Ecto neural progenitor cell (in vitro differentiated cells): Measurements from ENCODE around the gene BTBD16.
A peak's percentile ranks its signal among the peaks of the same experiment; 100 is the strongest.

ENCODE experiments used
- DNase-seq: peaks from one replicate; pipeline ENCODE4 v3.0.0-alpha.2; 2018; ENCODE audit warnings: low spot score

The BTBD16 gene

GRCh38 chr10:122248356-122249302 is 22.5 kb upstream of the BTBD16 start:
- DNase-seq = no peak

DNA sequence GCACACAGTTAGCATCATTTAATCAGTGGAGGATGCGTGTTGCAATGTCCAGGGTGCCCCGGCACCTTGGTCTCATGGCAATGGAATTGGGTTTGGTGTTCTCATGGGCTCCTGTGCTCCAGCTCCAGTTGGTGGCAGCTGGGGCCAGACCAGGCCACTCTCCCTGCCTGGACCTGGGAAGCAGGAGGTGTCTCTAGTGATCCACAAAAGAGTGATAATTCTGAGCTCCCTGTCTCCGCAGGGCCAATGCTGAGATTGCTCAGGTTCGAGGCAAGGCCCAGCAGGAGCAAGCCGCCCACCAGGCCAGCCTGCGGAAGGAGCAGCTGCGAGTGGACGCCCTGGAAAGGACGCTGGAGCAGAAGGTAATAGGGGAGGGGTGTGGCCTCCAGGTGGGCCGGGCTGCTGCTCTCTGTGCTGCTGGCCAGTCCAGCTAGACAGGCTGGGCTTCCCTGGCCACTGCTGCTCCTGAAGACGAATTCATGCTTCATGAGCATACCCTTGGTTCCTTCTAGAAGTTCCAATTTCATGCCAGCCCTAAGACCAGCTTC is 21.7 kb upstream of the BTBD16 start:
- no peak for DNase-seq

DNA sequence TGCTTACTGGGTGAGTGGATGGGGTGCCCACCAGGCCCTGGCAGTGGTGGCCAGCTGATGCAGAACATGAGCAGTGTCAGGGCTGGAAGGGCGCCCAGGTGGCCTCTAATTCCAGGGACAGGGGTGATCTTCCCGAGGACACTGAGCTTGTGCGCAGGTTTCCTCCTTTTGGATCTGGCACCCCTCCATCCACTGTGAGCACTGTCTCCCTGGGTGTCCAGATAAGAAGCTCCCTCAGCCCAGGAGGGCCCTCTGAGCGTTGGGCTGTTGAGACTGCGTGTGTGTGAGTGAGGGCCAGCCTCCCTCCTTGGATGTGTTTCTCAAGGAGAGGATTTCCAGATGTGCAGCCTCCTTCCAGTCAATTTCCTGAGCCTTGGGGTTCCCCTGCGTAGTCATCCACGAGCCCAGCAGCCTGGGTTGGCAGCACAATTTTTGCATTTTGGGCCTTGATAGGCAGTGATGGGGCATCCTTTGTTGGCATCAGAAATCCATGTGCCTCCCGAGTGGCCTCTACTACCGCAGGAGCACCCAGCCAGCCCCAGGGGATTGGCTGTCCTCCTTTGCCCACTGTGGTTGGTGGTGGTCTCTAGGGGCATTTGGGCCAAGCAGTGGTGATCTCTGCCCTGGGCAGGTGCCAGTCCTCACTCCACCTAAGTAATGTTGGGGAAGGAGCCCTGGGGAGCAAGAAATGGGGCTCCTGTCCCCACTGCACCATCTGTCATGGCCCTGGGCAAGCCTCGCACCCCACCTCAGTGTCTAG is 20.9 kb upstream of the BTBD16 start:
- no peak for DNase-seq

DNA sequence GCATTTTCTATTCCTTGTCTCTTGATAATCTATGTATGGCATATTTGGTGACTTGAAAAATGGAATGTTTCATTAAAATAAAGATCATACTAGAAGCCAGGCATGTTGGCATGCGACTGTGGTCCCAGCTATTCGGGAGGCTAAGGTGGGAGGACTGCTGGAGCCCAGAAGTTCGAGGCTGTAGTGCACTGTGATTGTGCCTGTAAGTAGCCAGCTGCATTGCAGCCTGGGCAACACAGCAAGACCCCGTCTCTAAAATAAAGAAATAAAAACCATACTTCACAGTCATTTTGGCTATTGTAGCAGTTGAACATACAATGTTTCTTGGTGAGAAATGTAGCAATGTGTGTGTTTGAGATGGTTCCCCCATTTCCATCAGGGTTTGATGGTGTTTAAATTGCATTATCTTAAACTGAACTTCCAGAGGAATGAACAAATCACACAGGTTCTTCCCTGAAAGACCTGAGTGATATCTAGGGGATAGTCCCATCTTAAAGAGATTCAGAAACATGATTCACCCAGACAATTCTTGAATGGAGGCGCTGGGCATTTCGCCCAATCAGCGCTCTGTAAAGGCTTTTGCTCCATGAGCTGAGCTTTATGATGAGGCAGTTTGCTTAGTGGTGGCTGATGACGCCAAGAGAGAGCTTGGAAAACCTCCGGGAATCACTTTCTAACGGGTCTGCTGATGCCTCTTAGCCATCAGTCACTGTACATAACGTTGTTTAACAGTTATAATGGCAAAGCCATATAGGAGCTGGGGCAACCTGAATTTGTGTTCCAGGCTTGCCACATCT is 19.4 kb upstream of the BTBD16 start:
- no peak for DNase-seq

GRCh38 chr10:122252805-122253204 is 18.3 kb upstream of the BTBD16 start:
- no peak for DNase-seq

- no peak for DNase-seq
Measured at GRCh38 chr10:122253605-122254004, 17.5 kb upstream of the BTBD16 start.

- DNase-seq = no peak
Measured at GRCh38 chr10:122254831-122255230, 16.3 kb upstream of the BTBD16 start.

- no peak for DNase-seq
Measured at GRCh38 chr10:122255509-122256301, 15.4 kb upstream of the BTBD16 start.

DNA sequence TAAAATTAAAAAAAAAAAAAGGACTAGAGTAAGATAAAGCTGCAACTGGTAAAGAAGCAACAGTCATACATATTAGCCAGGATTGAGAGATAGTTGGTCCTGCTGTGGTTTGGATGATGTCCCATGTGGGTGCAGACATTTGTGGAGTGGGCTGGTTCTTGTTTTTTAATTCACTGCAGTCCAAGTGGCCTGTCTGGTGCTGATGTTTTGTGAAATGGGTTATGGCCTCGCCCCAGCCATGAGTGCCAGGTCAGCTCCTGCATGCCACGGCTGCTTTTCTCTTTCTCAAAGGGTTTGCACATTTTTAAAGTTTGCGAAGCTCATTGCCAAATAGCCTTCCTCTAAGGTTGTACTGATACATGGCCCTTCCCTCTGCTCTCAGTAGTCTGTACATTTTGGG is 14.1 kb upstream of the BTBD16 start:
- no peak for DNase-seq

DNA sequence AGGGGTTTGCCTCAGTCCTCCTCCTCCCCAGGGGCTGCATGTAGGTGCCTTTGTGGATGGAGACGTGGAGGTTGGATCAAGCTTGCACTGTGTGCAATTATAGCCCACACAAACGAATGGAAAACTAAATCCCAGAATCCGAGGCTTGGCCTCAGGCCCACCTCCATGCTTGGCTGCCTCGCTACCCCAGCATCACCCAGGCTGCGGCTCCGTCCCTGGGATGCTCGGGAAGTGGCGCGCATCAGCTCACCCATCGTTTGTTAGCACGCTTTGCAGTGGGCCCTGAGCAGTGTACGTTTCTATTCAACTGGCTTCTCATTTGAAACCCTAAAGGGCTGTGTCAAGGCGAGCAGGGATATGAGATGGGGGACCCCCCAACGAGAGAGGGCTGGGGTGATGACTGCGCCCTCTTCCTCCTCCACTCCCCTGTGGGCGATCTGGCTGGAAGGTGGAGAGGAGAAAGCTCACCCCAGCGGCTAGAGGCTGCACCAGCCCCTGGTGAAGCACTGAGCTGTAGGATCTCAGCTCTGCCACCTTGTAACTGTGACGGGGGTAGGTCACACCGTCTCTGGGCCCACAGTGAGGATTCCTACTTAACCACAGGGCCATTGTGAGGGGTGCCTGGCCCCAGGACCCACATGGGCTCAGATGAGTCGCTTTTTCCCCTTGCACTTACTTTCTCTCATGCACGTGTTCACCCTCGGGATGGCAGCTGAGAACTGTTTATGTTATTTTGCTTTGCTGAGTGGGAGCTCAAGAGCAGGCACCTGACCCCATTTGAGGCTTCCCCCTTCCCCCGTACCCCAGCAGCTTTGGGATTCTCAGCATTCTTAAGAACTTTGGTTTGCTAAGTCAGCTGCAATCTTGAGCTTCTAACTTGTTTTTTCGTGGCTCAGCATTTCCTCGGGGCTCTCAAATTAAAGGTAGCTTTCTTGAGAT is 12.7 kb upstream of the BTBD16 start:
- no peak for DNase-seq

DNA sequence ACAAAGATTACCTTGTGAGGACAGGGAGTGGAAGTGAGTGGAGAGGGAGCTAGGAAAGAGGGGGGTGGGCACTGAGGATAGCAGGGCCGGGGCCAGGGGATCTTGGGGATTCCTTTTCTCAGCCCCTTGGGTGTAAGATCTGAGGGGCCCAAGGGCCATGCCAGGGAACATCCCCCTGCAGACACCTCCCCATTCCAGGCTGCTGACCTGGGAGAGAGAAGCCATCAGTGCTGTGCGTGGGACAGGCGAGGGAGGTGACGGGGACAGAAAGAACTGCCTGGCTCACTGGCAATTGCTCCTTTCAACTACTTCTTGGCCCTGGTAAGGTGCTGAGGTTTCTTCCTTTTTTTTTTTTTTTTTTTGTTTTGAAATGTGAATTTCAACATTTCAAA is 12.0 kb upstream of the BTBD16 start:
- no peak for DNase-seq

DNA sequence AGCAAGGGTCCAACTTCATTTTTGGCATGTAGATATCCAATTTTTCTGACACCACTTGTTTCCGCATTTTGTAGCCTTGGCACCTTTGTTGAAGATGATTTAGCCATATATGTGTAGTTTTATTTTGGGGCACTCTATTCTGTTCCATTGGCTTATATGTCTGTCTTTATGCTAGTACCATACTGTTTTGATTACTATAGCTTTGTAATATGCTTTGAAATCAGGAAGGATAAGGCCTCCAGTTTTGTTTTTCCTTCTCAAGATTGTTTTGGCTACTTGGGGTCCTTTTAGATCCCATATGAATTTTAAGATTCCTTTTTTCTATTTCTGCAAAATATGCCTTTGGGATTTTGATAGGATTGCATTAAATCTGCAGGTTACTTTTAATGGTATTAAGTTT is 9.5 kb upstream of the BTBD16 start:
- DNase-seq = no peak

DNA sequence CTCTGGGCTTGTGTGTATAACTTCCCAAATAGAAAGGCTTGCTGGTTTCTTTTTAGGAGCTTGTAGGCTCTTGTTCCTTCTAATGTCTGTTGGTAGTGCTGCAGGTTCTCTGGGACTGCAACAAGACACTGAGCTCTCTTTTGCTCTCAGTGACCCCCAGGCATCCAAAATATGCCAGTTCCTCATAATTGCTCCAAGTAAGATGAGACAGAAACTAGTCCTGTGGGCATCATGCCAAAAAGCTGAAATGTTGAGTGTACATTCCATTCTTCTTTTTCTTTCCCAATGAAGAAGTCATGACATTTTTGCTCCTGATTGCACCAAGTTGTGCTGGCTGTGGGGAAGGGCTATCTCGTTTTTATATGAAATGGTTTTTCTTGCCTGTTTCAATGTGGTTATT is 7.1 kb upstream of the BTBD16 start:
- no peak for DNase-seq

DNA sequence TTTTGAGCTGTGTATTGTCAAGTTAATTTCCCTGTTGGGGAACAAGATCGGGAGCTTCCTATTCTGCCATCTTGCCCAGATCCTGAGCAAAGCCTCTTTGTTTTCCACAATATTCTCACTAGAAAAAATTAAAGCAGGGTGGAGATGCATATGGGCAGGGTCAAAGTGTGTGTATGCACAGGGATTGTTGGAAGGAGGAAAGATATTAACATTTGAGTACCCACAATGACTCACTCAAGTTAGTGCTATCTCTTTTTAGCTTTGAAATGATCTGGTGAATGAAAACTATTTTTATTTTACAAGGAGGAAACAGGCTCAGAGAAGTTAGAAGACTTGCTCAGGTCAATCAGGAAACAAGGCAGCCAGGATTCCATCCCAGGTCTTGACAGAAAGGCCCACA is 6.7 kb upstream of the BTBD16 start:
- no peak for DNase-seq

GRCh38 chr10:122264931-122265330 is 6.2 kb upstream of the BTBD16 start:
- no peak for DNase-seq

- no peak for DNase-seq
Measured at GRCh38 chr10:122265896-122266295, 5.2 kb upstream of the BTBD16 start.

- DNase-seq = peak; percentile 71
Measured at GRCh38 chr10:122267849-122268737, 3.0 kb upstream of the BTBD16 start.

DNA sequence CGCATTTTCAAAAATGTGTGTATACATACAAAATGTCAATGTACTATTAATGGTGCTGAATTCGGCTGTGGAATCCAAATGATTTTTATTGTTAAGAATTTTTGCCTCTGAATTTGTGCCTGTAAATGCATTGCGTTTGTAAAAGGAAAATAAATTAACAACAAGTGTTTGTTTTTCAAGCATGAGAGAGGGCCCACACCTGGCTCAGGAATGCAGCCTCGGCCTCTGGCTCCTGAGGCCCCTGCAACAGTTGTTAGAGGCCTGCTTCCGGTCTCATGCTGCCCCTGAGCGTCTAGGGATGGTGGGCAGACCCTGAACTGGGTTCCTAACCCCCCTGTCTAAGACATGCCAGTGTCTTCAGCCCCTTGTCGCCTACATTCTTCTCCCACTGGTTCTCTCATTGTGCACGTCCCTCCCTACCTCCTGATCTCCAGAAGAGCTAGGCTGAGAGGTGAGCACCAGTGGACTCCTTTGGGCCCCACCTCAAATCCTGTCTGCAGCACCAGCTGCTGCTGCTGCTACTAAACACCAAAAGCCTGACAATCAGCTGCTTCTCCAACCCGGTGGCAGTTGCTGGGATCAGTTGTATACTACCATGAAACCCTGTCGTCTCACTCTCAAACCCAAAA is 1.9 kb upstream of the BTBD16 start:
- DNase-seq = no peak
